HG03378 (cell line): ENCODE results near the gene AP2A2.
"Not testable (repeated sequence)": the region's sequence is repeated elsewhere in the genome, so short reads cannot be mapped to it uniquely, and the experiment has no call there.

Source experiments
- ATAC-seq: cut with Tn5 transposase; IDR thresholded peaks from one replicate; pipeline ENCODE4 v1.9.1; 2021; ENCODE audit warnings: mild to moderate bottlenecking, moderate library complexity; ENCODE audit not compliant: unreplicated experiment

Gene AP2A2

GRCh38 chr11:953512-953911, 27.8 kb downstream of the AP2A2 start:
- ATAC-seq: no peak

- no peak for ATAC-seq
Measured at GRCh38 chr11:954392-955153, 28.9 kb downstream of the AP2A2 start.

GRCh38 chr11:955154-956063, 29.7 kb downstream of the AP2A2 start:
- no peak for ATAC-seq

- ATAC-seq: no peak
Measured at GRCh38 chr11:957212-957920, 31.7 kb downstream of the AP2A2 start.

GRCh38 chr11:958101-958500, 32.4 kb downstream of the AP2A2 start:
- no peak for ATAC-seq

GRCh38 chr11:959027-959426, 33.4 kb downstream of the AP2A2 start:
- ATAC-seq: no peak

- no peak for ATAC-seq
Measured at GRCh38 chr11:959608-960007, 33.9 kb downstream of the AP2A2 start.

- ATAC-seq: not testable (repeated sequence)
Measured at GRCh38 chr11:961310-961920, 35.7 kb downstream of the AP2A2 start.

- ATAC-seq: no peak
Measured at GRCh38 chr11:961921-962320, 36.3 kb downstream of the AP2A2 start.

GRCh38 chr11:962688-963087, 37.0 kb downstream of the AP2A2 start:
- ATAC-seq: no peak

- ATAC-seq: no peak
Measured at GRCh38 chr11:963852-964251, 38.2 kb downstream of the AP2A2 start.

GRCh38 chr11:965206-965775, 39.6 kb downstream of the AP2A2 start:
- ATAC-seq: no peak

GRCh38 chr11:967995-968751, 42.5 kb downstream of the AP2A2 start:
- ATAC-seq: no peak

- no peak for ATAC-seq
Measured at GRCh38 chr11:968822-969221, 43.2 kb downstream of the AP2A2 start.

GRCh38 chr11:969651-970205, 44.1 kb downstream of the AP2A2 start:
- ATAC-seq: no peak

- no peak for ATAC-seq
Measured at GRCh38 chr11:970319-970871, 44.7 kb downstream of the AP2A2 start.

GRCh38 chr11:971092-971690, 45.5 kb downstream of the AP2A2 start:
- ATAC-seq: no peak

- no peak for ATAC-seq
Measured at GRCh38 chr11:971731-972365, 46.2 kb downstream of the AP2A2 start.
